C4-2B (cell line): ENCODE measurements around the gene PTPRU.

Source experiments
- CTCF ChIP-seq: fragments of 450-650 bp; conservative IDR thresholded peaks from 2 replicates; pipeline ENCODE4 v1.5.1; 2017; ENCODE audit warnings: mild to moderate bottlenecking
- ZFX ChIP-seq: fragments of 450-650 bp; IDR thresholded peaks from 2 replicates; pipeline ENCODE4 v1.6.1; 2017

GRCh38 chr1:29266912-29267311 lies 30.6 kb downstream of the PTPRU start:
- TF ChIP-seq CTCF = no peak
- TF ChIP-seq ZFX = no peak
